DMS153 treated with DMSO at 0.1 percent for 48 hours (cell line): ENCODE measurements around the gene HOXA7.

ENCODE experiments used
- DNase-seq: peaks from one replicate; lab custom pipeline; 2025; ENCODE audit not compliant: unreplicated experiment; lab: John Stamatoyannopoulos, UW

Gene HOXA7

DNA sequence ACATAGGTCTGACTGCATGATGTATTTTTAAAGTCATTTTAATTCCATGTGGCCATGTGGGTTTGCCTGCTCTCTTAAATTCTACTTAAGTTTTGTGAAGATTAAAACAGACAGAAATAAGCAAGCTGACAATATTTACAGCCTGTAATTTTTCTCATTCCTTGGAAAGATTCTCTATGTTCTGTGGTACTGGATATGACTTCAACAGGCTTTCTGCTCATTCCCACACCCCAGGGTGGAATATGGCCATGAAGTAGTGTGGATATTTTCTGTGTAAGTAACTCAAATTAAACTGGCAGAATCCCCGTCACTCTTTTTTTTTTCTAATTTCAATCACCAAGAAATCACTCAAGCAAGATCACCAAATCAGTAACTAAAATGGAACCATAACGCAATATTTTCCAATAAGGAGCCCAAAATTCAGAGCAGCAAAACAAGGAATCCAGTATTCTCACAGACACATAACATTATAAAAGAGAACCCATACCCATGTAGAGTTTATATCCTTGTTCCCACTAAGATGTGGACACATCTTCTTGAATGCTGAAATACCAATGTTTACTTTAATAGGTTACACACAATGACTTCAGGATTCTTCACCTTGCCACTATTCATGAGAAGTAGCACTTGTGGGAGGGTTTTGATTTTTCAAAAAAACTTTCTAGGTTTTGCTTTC is 18.7 kb downstream of the HOXA7 start:
- no peak for DNase-seq

DNA sequence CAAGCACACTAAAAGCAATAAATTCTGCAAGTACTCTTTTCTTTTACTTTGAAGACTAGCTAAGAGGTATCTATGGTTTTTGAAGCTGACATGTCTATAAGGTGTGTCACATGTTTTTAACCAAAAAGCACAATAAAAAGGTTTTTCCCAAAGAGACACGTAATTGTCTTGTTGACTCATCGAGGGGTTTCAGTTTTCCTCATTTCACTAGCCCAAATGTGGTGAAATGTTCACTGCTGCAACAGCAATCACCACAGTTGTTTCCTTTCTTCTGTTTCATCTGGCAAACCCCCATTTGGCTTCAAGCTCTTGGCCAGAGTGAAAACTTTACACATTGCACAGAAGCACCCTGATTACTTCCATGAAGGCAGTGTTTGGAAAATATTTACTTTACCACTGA is 22.1 kb downstream of the HOXA7 start:
- DNase-seq, result no peak

GRCh38 chr7:27133409-27134231 is 22.9 kb downstream of the HOXA7 start:
- no peak for DNase-seq

GRCh38 chr7:27132978-27133377 is 23.5 kb downstream of the HOXA7 start:
- DNase-seq, result no peak

DNA sequence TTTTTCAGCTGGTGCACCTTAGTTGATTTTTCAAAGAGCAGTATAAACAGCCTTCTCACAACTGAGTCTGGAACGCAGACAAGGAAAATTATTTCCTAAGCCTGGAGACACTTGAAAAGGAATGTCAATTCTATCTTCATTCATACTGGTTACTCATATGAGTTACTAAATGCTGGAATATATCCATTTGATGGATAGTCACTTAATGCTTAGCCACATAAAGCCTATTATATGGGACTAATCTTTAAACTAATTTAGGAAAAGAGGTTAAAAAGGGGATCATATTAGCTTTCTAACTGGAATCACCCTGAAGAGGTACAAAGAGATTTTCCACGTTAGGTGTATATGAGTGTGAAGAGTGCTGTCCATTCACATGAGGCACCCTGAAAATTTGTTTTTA is 24.3 kb downstream of the HOXA7 start:
- DNase-seq, result no peak

- DNase-seq, result no peak
These were observed 25.1 kb downstream of the HOXA7 start for GRCh38 chr7:27131390-27131819.

- DNase-seq, result no peak
These were observed 25.7 kb downstream of the HOXA7 start, which contains the start of gene HOXA4 for GRCh38 chr7:27130540-27131389. Gene HOXA4, minus strand, starts transcription at chr7:27130757. Its CDS starts 24 bp downstream, at chr7:27130733.

DNA sequence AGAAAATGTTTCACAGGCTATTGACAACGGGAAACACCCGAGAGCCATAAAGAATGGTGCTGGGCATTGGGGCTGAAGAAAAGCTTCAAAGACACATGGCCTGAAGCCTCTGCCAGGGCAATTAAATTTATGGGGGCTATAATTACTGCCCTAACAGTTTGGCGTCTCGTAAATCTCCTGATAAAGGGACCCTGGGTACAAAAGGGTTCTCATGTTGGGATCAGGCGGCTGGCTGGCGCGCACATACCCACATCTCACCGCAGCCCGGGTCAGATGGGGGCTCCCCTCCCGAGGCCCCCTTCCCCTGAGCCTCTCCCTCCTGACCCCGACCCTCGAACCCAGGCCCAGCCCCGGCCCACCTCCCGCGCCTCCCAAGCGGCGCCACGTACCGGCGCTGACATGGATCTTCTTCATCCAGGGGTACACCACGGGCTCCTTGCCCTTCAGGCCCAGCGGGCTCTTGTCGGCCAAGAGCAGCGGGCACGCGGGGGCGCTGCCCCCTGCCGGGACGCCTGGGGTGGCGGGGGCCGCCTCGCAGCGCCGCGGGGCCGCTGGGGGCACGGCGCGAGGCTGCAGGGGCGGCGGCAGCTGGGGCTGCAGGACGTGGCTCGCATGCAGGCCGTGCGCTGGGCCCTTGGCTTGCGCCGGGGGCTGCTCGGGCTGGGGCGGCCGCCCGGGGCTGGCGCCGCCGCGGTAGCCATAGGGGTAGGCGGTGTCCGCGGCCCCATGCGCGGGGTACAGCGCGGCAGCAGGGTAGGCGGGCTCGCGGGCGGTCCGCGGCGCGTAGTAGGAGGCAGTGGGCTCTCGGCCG is 26.5 kb downstream of the HOXA7 start:
- DNase-seq, result no peak

- DNase-seq, result no peak
These were observed 27.4 kb downstream of the HOXA7 start for GRCh38 chr7:27128776-27129728.

- DNase-seq, result no peak
These were observed 28.4 kb downstream of the HOXA7 start for GRCh38 chr7:27128034-27128433.

DNA sequence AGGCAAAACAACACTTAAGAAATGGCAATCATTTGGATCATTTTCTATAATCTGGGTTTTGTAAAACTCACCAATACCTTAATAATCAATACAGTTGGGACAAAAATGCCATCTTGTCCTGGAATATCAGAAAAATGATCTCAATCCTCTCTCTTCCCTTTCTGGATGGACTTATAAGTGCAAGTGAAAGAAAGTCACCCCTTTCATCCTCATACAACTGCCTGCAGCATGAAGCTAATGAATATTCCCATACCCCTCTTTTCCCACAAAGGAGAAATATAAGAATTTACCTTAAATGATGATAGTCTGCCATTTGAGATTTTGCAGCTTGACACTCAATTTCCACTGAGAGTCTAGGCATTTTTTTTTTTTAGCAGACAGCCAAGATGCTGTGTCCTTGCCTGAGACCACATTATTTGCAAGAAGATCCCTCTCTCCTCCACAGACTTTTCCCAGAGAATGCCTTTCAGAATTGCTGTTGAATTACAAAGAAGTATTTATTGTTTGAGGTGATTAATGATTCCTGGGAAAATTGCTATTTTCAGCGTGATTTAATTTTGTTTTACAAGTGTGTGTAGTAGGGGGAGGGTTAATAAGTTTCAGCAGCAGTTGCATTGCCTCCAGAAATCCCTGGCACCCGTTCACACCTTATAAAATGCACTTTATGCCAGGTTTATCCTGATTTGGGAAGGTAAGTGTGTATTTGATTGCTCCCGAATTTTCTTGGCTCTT is 29.7 kb downstream of the HOXA7 start:
- DNase-seq, result no peak

DNA sequence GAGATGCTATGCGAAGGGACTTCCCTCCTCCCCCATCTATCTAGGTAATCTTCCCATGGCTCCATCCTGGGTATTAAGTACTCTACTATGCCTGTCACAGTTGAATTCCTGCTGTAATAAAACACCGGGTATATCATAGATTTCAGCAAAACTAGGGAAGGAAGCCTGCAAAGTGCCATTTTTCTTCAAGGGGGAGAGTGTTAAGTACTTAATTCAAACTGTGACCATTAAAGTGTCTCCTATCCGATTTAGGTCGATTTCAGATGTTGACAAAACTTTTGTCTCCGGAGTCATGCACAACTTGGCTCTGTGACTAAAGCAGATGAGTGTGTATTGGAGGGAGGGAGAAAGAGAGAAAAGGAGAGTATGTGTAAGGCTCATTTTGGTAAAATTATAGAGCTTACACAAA is 30.5 kb downstream of the HOXA7 start:
- DNase-seq, result no peak

DNA sequence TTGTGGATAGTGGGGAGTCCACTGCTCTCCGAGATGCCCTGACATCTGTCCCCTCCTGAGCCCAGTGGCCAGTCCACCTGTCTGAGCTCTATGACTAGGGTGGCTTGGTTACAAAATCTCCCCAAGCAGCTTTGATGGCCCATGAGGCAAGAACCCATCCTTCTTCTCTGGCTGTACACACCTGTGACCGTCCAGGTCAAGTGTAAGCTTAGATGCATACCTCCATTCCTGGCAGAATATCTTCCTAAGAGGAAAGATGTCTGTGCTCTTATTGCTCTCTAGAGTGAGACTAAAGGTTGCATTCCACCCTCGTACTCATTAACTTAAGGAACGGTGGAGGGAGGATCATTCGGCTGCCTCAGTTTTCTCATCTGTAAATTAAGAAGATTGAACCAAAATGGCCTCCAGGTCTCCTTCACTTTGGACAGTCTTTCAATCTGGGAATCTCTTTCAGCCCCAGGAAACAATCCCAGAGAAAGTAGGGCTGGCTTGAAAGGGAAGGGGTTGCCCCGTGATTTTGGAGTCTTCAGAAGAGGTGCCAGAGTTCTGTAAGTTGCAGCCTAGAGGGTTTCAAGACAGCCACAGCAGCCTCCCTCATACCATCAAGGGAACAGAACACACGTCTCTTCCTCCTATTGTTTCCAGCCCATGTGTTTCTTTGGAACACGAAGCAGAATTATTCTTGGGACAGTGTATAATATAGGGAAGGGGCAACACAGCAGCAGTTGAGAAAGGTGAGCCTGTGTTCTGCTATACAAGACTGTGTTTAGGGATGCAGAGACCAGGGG is 31.4 kb downstream of the HOXA7 start:
- no peak for DNase-seq

- no peak for DNase-seq
These were observed 32.2 kb downstream of the HOXA7 start for GRCh38 chr7:27124096-27124901.

- no peak for DNase-seq
These were observed 32.9 kb downstream of the HOXA7 start for GRCh38 chr7:27123477-27124053.

DNA sequence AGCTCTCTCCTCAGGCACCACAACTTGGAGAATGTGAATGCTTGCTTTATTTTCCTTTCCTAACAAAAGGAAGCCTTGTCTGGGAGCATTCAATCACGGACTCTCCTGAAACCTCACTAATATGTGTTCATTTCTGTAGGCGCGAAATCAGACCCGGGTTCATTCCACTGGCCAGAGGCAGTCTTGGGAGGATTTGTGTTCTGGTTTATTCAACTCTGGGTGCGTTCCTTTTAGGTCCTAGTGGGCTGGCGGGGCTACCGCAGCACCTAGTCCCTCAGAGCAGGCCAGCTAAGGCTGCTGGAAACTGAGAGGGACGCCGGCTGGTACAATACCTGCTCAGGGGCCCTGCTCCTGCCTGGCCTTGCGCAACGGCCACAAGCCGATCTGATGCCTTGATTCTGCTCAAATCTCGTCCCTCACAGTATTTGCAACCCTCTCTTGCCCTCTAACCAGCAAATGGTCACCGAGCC is 33.4 kb downstream of the HOXA7 start:
- DNase-seq, result no peak
